ENCODE results near the gene ANK3.

ANK3 gene

DNA sequence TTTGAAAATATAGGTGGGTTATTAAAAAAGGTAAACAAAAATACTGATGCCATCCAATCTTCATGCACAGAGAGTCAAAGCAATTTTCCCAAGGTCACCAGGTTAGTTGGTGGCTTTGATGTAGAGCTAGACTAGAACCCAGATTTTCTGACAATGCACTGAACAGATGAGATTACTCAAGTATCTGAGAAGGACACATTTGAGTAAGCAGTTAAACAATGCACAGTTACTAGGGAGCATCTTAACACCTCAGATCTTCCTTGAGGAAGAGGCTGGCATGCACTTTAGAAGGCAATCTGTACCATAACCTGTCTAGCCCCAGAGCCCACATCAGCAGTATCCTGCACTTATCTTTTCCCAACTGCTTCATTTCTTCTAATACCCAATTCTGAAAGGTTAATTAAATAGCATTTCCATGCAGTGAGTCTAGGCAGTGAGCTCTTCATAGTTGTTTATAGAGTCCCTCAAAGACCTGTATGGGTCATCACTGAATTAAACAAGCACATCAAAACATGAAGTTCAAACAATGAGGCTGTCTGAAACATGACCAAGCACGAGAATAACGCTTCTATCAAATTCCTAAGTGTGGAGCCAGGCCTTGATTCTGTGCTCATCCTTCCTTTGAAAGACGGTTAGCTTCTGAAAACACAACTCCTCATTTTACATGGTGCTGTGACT is 38.2 kb upstream of the ANK3 start:
- TF ChIP-seq, protein P1, sequence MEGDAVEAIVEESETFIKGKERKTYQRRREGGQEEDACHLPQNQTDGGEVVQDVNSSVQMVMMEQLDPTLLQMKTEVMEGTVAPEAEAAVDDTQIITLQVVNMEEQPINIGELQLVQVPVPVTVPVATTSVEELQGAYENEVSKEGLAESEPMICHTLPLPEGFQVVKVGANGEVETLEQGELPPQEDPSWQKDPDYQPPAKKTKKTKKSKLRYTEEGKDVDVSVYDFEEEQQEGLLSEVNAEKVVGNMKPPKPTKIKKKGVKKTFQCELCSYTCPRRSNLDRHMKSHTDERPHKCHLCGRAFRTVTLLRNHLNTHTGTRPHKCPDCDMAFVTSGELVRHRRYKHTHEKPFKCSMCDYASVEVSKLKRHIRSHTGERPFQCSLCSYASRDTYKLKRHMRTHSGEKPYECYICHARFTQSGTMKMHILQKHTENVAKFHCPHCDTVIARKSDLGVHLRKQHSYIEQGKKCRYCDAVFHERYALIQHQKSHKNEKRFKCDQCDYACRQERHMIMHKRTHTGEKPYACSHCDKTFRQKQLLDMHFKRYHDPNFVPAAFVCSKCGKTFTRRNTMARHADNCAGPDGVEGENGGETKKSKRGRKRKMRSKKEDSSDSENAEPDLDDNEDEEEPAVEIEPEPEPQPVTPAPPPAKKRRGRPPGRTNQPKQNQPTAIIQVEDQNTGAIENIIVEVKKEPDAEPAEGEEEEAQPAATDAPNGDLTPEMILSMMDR (IDR thresholded peaks at IDR 0.05): no peak

DNA sequence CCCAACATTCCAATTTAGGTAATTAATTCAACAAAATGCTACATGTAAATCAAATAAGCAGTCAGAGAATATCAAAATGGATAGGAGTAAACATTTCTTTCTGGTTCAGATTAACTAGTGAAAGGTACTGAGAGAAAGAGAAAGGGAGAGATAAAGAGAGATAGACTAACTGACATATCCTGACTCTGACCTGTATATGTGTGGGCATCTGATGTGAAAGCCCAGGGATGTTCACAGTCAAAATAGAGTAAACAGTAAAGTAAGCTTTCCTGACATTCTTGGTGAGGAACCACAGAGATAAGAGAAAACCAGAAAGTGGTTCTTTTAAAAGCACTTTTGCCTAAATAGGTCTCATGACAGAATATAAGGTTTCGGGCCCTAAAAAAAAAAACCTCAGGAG is 37.5 kb upstream of the ANK3 start:
- TF ChIP-seq, protein P1 (IDR thresholded peaks at IDR 0.05): no peak

DNA sequence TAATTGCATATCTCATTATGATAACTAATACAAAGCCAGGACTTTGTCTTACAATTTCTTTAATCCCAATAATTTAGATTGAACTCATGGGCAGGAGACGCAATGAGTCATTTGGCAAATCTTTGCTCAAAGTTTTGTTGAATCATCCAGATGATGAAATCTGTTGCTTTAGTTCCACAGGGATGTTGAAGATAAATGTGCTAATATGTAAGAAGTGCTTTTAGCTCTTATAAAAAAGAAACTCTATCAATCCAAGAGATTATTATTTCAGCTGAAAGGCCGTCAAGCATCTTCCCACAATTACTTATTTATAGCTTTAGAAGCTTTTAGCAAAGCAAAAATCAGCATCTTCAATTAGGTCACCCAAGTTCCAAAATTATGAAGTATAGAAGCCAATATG is 36.8 kb upstream of the ANK3 start:
- TF ChIP-seq, protein P1 (IDR thresholded peaks at IDR 0.05): no peak

DNA sequence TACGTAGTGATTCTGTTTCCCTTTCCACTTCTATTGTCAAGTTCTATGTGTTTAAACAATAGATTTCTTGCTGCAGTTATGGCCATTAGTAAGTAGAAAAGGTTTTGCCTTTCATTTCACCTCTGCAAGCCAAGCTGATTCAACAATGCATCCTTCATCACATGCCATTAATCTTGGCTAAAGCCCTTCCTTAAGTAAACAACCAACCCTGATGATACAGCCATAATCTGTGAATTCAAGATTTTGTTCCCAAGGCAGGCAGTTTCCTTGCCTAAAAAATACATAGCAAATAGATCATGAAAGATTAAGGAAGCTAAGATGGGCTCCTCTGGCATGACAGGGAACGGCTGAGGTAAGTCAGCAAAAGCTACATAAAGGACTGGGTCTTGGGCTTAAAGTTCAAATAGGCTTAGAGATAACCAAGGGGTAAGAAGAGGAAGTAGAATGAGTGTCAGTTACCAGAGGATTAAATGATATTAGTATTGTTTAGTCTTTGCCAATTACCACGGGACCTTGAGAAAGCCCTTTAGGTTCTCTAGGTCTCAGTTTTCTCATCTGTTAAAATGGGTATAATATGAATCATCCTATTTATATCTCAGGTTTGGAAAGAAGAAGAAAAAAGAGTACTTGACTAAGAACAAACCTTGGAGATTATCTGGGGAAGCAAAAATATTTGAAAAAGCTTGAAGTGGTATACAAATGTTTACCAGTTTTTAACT is 35.9 kb upstream of the ANK3 start:
- TF ChIP-seq, protein P1 (IDR thresholded peaks at IDR 0.05): no peak

DNA sequence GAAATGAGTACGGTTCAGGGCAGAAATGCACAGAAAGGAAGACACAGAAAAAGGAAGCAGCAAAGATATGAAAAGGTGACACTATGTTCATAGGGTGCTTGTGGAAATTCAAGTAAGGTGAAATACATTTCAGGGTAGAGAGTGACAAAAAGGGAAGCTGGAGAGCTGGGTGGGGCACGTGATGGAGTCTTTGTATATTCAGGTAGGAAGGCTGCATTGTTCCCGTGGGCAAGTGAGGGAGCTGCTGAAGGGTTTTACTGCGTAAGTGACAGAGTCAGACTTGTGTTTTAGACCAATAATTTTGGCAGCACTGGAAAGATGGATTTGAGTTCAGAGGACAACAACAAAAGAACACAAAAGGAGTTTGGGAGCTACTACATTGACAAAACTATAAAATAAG is 35.3 kb upstream of the ANK3 start:
- TF ChIP-seq, protein P1 (IDR thresholded peaks at IDR 0.05): no peak

DNA sequence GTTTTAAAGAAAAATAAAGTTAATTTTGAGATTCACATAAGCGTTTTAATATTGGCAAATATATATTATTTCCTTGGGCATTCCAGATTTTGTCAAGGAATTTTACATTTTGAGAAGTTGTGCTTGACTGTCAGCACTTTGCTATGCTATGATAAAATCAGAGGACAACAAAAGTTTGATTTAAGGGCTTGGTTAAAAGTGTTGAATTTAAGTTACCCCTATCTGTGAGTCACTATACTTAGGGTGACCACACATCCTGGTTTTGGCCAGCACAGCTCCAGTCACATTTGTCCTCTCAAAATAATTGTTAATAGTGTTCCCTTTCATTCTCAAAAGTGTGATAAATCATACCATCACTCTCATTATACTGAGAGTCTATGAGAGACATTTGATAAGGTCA is 34.2 kb upstream of the ANK3 start:
- TF ChIP-seq, protein P1 (IDR thresholded peaks at IDR 0.05): no peak

DNA sequence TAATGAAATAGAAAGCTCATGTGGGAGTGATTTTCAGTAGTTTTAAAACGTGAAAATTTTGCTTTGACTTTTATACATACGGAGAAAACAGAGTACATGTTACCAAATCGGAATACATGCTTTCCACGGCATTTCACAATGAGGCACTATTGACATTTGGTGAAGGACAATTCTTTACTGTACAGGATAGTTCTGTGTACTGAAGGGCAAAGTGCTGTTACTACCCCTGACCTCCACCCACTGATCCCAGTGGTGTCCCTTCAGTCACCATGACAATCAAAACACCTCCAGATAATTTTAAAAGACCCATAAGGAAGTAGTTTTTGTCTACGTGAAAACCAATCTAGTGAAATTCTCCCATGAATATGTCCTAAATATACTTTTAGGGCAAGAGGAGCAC is 33.1 kb upstream of the ANK3 start:
- TF ChIP-seq, protein P1 (IDR thresholded peaks at IDR 0.05): no peak

All from LNCAP (cell line).